Rectal smooth muscle tissue (tissue), 1 donor: ENCODE results near the gene AKR7A3.

Source experiments
- H3K27ac ChIP-seq: one replicate; pipeline ENCODE4 v1.7.0; 2013; ENCODE audit warnings: low read depth, low read length, inconsistent platforms
- H3K27me3 ChIP-seq: one replicate; pipeline ENCODE4 v1.7.0; 2013; ENCODE audit warnings: low read length; ENCODE audit not compliant: control insufficient read depth, insufficient read depth
- H3K36me3 ChIP-seq: one replicate; pipeline ENCODE4 v1.7.0; 2013; ENCODE audit warnings: low read length; ENCODE audit not compliant: control insufficient read depth, insufficient read depth
- H3K4me1 ChIP-seq: one replicate; pipeline ENCODE4 v1.7.0; 2013; ENCODE audit warnings: low read length; ENCODE audit not compliant: control insufficient read depth, insufficient read depth
- H3K4me3 ChIP-seq: one replicate; pipeline ENCODE4 v1.7.0; 2013; ENCODE audit warnings: low read length
- H3K9ac ChIP-seq: one replicate; pipeline ENCODE4 v1.7.0; 2013; ENCODE audit warnings: low read length

The AKR7A3 gene

DNA sequence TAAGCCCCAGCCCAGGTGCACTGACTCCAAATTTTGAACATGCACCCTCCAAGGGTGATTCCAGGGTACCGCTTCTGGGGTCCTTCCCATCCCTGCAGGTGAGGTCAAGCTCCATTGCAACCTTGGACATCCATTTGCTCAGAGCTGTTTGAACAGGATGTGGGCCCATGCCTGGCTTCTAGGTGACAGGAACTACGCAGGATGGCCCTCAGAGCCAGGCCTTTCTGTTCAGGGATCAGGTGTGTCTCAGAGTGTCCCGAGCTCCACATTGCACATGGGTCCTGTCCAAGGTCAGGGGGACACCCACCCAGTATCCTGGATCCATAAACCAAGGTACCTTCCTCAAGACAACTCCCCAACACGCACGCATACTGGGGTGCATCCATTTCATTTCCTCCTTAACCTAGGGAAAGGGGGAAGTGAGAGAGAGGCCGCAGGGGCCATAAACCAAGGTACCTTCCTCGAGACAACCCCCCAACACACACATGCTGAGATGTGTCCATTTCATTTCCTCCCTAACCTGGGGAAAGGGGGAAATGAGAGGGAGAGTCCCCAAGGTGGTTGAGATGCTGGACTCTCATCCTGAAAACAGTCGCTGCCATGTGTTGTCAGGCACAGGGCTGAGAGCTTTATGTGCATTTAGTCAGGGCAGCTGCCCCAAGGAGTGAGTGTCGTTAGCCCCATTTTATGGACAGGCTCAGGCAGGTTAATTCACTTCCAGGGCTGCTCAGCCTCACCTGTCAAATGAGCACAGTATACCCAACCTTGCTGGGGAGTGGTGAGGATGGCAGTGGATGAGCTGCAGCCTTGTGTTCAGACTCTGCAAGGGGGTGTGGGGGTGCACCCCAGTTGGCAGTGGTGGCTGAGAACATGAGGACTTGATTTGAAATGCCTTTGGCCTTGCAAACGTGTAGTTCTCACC is 25.7 kb upstream of the AKR7A3 start:
- no peak overlapping the region for H3K4me3 ChIP-seq
- no peak overlapping the region for H3K27ac ChIP-seq
- no peaks in the 10 kb centered on the region for H3K27me3 ChIP-seq
- no peaks in the 10 kb centered on the region for H3K36me3 ChIP-seq
- H3K9ac ChIP-seq = no peak overlapping the region
- H3K4me1 ChIP-seq = peaks cover 6% of the 10 kb centered on the region

DNA sequence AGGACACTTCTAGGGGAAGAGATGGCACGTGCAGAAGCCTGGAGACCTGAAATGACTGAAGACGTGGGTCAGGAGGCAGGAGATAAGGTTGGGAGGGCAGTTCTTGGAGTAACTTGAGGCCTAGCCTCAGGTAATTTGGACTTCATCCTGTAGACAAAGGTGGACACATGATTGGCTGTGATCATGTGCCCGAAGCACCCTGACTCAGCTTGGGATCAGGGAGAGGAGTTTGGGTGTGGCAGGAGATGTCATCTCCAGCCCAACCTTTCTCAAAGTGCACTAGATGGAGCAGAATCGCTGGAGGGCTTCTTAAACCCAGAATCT is 25.0 kb upstream of the AKR7A3 start:
- H3K4me1 ChIP-seq = peaks cover 6% of the 10 kb centered on the region
- peaks cover under 1% of the 10 kb centered on the region for H3K36me3 ChIP-seq
- H3K9ac ChIP-seq = no peak overlapping the region

DNA sequence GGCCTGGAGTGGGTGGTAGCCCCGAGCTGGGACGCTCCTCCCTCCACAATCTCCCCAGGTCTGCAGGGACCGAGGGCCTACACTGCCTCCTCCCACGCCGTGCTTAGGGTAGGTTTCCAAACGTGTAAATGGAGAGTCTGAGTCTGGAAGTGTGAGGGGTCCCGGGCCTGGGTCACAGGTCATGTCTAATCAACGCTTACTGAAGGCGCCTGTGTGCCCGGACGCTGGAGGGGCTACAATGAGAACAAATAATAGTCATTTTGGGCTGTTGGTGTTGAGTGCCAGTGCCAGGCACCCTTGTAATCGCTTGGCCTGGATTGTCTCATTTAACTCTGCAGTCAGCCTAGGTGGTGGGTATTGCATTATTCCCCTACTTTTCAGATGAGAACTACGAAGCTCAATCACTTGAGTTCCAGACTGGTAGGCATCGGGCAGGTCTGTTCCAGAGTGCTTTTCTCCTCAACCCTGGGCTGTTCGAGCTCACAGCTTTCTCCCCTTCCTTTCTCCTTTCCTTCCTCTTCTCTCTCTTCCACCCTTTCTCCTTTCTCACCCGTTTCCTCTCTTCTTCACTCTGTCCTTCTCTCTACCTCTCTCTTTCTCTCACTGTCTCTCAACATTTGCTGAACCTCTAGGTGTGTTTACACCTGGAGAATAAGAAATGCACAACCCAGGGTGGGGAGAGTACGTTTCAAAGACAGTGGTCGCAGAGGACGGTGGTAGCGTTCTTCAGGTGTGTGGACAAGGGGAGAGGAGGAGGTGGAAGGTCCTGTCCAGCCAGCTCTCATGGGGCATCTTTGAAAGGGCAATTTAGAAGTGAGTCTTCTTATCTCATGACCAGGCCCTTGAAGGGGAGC is 24.4 kb upstream of the AKR7A3 start:
- peak overlapping the region; percentile 45 for H3K9ac ChIP-seq
- peaks cover 3% of the 10 kb centered on the region for H3K36me3 ChIP-seq
- no peaks in the 10 kb centered on the region for H3K27me3 ChIP-seq
- H3K27ac ChIP-seq = peak overlapping the region; percentile 75
- peaks cover 6% of the 10 kb centered on the region for H3K4me1 ChIP-seq
- peak overlapping the region; percentile 79 for H3K4me3 ChIP-seq

More for the DNA sequence above, 25.0 kb upstream of the AKR7A3 start:
- no peak overlapping the region for H3K27ac ChIP-seq
- no peaks in the 10 kb centered on the region for H3K27me3 ChIP-seq
- no peak overlapping the region for H3K4me3 ChIP-seq

DNA sequence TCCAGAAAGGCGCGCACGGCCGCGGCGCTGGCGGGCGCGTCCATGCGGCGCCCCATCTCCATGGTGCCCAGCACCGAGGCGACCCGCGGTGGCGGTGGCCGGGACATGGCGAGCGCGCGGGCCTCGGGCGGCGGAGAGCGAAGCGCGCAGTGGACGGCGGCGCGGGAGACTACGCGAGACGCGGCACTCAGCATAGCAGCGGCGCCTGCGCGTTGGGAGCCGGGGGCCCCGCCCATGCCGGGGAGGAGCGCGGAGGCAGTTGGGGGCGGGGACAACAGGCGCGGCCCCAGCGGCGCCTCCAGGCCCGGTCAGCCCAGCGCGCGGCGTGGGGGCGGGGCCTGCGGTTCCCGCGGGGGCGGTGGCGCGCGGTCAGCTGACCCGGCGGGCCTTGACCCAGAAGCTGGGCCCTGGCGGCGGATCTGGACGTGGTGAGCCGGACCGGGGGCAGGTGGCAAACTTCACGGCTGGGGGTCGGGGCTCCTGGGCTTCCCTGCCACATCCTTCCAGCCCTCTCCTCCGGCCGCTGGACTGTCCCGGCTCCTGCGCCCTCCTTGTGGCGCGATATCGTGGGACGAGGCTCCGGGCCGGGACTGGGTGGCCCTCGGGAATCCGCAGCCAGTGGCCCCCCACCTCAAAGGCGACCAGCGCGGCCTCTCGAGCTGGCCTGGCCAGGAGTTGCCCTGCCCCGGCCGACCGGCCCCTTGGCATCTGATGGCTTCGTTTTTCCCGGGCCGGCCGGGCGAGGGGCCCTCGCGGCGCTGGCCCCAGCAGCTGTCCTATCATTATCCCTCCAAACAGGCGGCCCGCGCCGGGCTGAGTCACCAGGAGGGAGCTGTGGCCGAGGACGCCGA is 23.6 kb upstream of the AKR7A3 start, which contains the start of the genes AKR7A2 and SLC66A1:
TSS of gene AKR7A2 (minus strand) at position 214 of the 851 bp plus-strand sequence. CDS start at position 194, 20 bp downstream.
TSS of gene SLC66A1 (plus strand) at position 396 of the 851 bp plus-strand sequence. CDS start 5,352 bp downstream, outside the sequence.
- Histone ChIP-seq H3K4me1 (peaks cover 6% of the 10 kb centered on the region), H3K27ac (peak within 1 kb of the TSS; percentile 75), H3K27me3 (no peaks in the 10 kb centered on the region), H3K9ac (peak within 1 kb of the TSS; percentile 59), H3K4me3 (peak within 1 kb of the TSS; percentile 79), H3K36me3 (peaks cover 6% of the 10 kb centered on the region)

DNA sequence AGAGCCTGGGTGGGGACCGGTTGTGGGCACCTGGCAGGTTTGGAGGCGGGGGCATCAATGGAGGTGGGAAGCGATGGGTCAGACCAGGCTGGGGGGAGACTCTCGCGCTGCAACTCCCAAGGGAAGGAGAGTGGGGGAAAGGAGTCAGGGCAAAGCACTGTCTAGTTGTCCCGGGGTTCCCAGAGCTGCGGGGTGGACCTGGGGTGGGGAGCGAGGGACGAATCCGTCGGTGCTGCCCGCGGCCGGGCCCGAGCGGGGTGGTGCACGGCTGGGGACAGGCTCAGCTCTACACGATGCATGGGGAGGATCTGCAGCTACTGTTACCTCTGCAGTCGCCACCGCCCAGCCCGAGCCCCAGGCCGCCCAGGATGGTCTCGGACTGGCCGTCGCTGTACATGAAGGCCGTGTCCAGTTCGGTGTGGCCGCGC is 22.9 kb upstream of the AKR7A3 start:
- Histone ChIP-seq H3K27me3 (no peaks in the 10 kb centered on the region), H3K36me3 (peaks cover 6% of the 10 kb centered on the region), H3K27ac (peak overlapping the region; percentile 38), H3K9ac (peak overlapping the region; percentile 5), H3K4me3 (peak overlapping the region; percentile 78), H3K4me1 (peaks cover 6% of the 10 kb centered on the region)

DNA sequence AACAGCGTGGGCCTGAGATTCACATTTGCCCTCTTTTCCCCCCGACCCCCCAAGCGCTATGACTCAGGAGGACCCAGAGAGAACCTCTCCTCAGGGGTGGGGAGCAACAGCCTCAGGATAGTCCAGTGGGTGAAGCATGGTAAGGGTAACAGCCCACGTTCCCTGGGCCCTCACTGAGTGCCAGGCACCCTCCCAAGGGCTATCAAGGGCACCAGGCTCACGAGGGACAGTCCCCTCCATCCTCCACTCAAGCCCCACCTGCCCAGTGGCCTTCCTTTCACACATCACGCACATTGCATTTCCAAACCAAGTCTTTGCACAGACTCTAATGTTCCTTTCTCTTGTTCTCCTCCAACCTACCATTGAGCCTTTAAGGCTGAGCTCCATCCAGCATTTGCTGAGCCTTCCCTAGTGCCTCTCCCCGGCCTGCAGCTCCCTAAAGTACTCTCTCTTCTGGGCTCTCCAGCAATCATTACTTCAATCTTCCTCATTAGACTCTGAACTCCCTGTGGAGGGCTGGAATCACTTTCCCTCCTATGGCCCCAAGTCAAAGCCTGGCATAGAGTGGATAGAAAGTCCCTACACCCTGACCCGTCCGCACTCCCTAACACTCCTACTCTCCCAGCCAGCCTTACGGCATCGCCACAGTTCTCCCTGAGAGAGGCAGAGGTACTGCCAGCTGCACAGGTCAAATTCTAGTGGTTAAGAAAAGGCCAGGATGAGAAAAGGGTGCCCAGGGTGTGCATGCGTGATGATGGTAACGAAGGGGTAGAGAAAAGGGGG is 22.3 kb upstream of the AKR7A3 start:
- Histone ChIP-seq H3K27me3 (no peaks in the 10 kb centered on the region), H3K27ac (no peak overlapping the region), H3K4me3 (peak overlapping the region; percentile 78), H3K9ac (no peak overlapping the region), H3K36me3 (peaks cover 6% of the 10 kb centered on the region), H3K4me1 (peaks cover 6% of the 10 kb centered on the region)

DNA sequence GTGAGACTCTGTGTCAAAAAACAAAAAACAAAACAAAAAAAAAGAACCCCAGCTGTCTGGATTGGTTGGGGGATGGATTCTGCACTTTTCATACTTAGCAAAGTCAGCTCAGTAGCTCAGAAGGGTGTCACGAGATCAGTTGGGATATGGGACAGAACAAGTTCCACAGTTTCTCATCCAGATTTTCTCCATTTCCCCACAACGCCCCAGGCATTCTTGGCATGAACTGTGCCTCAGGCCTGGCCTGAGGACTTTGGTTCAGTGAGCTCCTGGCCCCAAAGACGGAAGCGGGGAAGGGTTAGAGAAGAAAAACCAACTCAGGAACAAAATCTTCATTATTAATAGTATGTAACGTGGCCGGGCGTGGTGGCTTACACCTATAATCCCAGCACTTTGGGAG is 21.5 kb upstream of the AKR7A3 start:
- no peak overlapping the region for H3K4me3 ChIP-seq
- H3K27me3 ChIP-seq = no peaks in the 10 kb centered on the region
- H3K36me3 ChIP-seq = peaks cover 9% of the 10 kb centered on the region
- H3K4me1 ChIP-seq = peaks cover 6% of the 10 kb centered on the region
- no peak overlapping the region for H3K27ac ChIP-seq
- no peak overlapping the region for H3K9ac ChIP-seq

DNA sequence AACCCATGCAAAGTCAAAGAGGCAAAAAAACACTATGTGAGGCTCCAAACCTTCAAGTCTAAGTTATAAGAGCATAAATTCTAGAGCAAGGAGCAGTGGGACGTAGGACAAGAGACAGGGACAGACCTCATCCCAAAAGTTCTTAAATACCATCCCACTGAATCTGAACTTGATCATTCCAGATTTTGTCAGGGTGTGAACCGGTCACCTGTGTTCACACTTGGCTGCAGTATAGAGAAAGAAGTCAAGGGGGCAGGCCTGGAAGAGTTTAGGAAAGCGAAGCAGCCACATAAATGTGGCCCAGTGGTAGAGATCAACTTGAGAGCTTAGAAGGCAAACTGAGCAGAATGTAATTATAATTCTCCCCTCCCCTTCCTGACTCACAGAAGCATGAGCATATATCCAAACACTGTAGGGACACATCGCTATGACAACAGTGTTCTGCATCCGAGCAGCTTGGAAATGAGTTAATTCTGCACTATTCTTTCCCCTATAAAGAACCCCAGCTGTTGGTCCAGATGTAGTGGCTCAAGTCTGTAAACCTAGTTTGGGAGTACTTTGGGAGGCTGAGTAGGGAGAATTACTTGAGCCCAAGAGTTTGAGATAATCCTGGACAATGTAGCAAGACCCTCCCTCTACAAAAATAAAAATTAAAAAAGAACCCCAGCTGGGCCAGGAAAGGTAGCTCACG is 20.7 kb upstream of the AKR7A3 start:
- Histone ChIP-seq H3K27me3 (no peaks in the 10 kb centered on the region), H3K4me3 (no peak overlapping the region), H3K36me3 (peaks cover 10% of the 10 kb centered on the region), H3K27ac (no peak overlapping the region), H3K4me1 (peaks cover 6% of the 10 kb centered on the region), H3K9ac (no peak overlapping the region)

DNA sequence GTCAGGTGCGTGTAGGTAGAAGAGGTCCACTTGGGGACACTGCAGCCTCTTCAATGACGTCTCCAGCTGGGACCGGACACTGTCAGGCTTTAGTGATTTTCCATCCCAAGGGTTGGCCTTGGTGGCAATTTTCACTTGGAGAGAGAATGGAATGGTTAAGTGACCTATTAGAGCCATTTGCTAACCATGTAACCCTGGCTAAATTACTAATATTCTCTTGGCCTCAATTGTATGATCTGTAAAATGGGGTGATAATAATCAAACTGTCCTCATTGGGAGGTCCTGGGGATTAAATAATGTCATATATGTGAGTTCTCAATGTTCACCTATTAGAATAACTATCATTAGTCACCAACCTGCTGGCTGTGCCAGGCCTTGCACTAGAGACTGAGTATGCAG is 19.9 kb upstream of the AKR7A3 start:
- no peaks in the 10 kb centered on the region for H3K27me3 ChIP-seq
- peaks cover 6% of the 10 kb centered on the region for H3K4me1 ChIP-seq
- H3K27ac ChIP-seq = no peak overlapping the region
- no peak overlapping the region for H3K9ac ChIP-seq
- H3K4me3 ChIP-seq = no peak overlapping the region
- peaks cover 10% of the 10 kb centered on the region for H3K36me3 ChIP-seq

DNA sequence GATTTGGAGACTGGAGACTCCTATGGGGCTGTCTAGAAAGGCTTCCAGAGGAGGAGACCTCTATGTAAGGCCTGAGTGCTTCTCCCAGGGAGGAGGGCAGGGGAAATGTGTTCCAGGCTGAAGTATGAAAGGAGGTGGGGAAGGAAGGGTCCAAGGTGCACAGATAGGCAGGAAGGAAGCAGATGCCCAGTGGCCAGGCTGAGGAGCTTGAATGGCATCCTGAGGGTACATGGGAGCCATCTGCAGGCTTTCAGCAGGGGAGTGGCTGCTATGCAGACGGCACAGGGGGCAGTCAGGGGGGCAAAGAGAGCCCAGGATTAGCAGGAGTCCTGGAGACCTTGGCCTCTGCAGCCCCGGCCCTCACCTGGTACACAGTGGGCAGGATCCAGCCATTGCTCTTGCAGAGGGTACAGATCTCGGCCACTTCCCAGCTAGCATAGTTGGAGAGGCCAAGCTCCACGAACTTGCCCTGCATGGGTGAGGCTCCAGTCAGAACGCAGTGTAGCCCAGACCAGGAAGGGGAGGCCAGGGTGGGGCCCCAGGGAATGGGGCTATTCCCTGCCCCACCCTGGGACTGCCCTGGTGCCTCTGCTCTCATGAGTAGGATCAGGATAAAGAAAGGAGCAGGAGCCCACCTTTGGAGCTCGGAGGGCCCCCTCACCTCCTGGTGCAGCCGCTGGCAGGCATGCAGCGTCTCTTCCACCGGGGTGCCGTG is 19.4 kb upstream of the AKR7A3 start:
- H3K36me3 ChIP-seq = peaks cover 14% of the 10 kb centered on the region
- H3K27ac ChIP-seq = no peak overlapping the region
- H3K27me3 ChIP-seq = no peaks in the 10 kb centered on the region
- H3K4me1 ChIP-seq = peaks cover 4% of the 10 kb centered on the region
- no peak overlapping the region for H3K9ac ChIP-seq
- H3K4me3 ChIP-seq = no peak overlapping the region
